ENCODE data around the gene GPR68.
"Not testable (repeated sequence)": the region's sequence is repeated elsewhere in the genome, so short reads cannot be mapped to it uniquely, and the experiment has no call there.

The GPR68 gene

GRCh38 chr14:91246051-91246852 is 1.7 kb upstream of the GPR68 start:
- Histone ChIP-seq H3K4me3 (ENCODE audit: low read length) (no peak overlapping the region), H3K4me1 (ENCODE audit: control insufficient read depth, insufficient read depth, low read length) (peaks cover 28% of the 10 kb centered on the region), H3K9me3 (replicated peaks; ENCODE audit: low read length) (no peaks in the 10 kb centered on the region), H3K9ac (ENCODE audit: low read depth, low read length) (no peak overlapping the region), H3K27me3 (ENCODE audit: control insufficient read depth, insufficient read depth, low read length) (no peaks in the 10 kb centered on the region), H3K36me3 (ENCODE audit: insufficient read depth, low read length) (no peaks in the 10 kb centered on the region), H3K4me2 (ENCODE audit: low read length) (no peak overlapping the region)

- not testable (repeated sequence) for H3K9me3 ChIP-seq (replicated peaks; ENCODE audit: low read length); H3K9ac ChIP-seq (ENCODE audit: low read depth, low read length); H3K36me3 ChIP-seq (ENCODE audit: insufficient read depth, low read length); H3K4me2 ChIP-seq (ENCODE audit: low read length); H3K4me3 ChIP-seq (ENCODE audit: low read length); H3K27me3 ChIP-seq (ENCODE audit: control insufficient read depth, insufficient read depth, low read length)
- peaks cover 28% of the 10 kb centered on the region for H3K4me1 ChIP-seq (ENCODE audit: control insufficient read depth, insufficient read depth, low read length)
These were observed 1.1 kb upstream of the GPR68 start for GRCh38 chr14:91245616-91246015.

- no peak overlapping the region for H3K9ac ChIP-seq (ENCODE audit: low read depth, low read length)
- peak overlapping the region; percentile 77 for H3K4me2 ChIP-seq (ENCODE audit: low read length)
- no peaks in the 10 kb centered on the region for H3K9me3 ChIP-seq (replicated peaks; ENCODE audit: low read length)
- H3K27me3 ChIP-seq (ENCODE audit: control insufficient read depth, insufficient read depth, low read length) = no peaks in the 10 kb centered on the region
- H3K4me1 ChIP-seq (ENCODE audit: control insufficient read depth, insufficient read depth, low read length) = peaks cover 28% of the 10 kb centered on the region
- no peaks in the 10 kb centered on the region for H3K36me3 ChIP-seq (ENCODE audit: insufficient read depth, low read length)
- peak overlapping the region; percentile 56 for H3K4me3 ChIP-seq (ENCODE audit: low read length)
These were observed 525 bp upstream of the GPR68 start for GRCh38 chr14:91245029-91245428.

- H3K36me3 ChIP-seq (ENCODE audit: insufficient read depth, low read length) = no peaks in the 10 kb centered on the region
- no peaks in the 10 kb centered on the region for H3K9me3 ChIP-seq (replicated peaks; ENCODE audit: low read length)
- H3K27me3 ChIP-seq (ENCODE audit: control insufficient read depth, insufficient read depth, low read length) = no peaks in the 10 kb centered on the region
- peak overlapping the region; percentile 77 for H3K4me2 ChIP-seq (ENCODE audit: low read length)
- peaks cover 28% of the 10 kb centered on the region for H3K4me1 ChIP-seq (ENCODE audit: control insufficient read depth, insufficient read depth, low read length)
- H3K9ac ChIP-seq (ENCODE audit: low read depth, low read length) = peak overlapping the region; percentile 61
- peak overlapping the region; percentile 37 for H3K4me3 ChIP-seq (ENCODE audit: low read length)
These were observed 1.4 kb downstream of the GPR68 start for GRCh38 chr14:91243074-91243471.

GRCh38 chr14:91242635-91243034 is 1.9 kb downstream of the GPR68 start:
- Histone ChIP-seq H3K9me3 (replicated peaks; ENCODE audit: low read length) (no peaks in the 10 kb centered on the region), H3K4me1 (ENCODE audit: control insufficient read depth, insufficient read depth, low read length) (peaks cover 28% of the 10 kb centered on the region), H3K9ac (ENCODE audit: low read depth, low read length) (peak overlapping the region; percentile 61), H3K4me2 (ENCODE audit: low read length) (peak overlapping the region; percentile 77), H3K4me3 (ENCODE audit: low read length) (peak overlapping the region; percentile 37), H3K27me3 (ENCODE audit: control insufficient read depth, insufficient read depth, low read length) (no peaks in the 10 kb centered on the region), H3K36me3 (ENCODE audit: insufficient read depth, low read length) (no peaks in the 10 kb centered on the region)

- Histone ChIP-seq H3K36me3 (ENCODE audit: insufficient read depth, low read length) (no peaks in the 10 kb centered on the region), H3K4me2 (ENCODE audit: low read length) (no peak overlapping the region), H3K9me3 (replicated peaks; ENCODE audit: low read length) (no peaks in the 10 kb centered on the region), H3K4me1 (ENCODE audit: control insufficient read depth, insufficient read depth, low read length) (peaks cover 32% of the 10 kb centered on the region), H3K27me3 (ENCODE audit: control insufficient read depth, insufficient read depth, low read length) (no peaks in the 10 kb centered on the region), H3K9ac (ENCODE audit: low read depth, low read length) (no peak overlapping the region), H3K4me3 (ENCODE audit: low read length) (no peak overlapping the region)
These were observed 2.6 kb downstream of the GPR68 start for GRCh38 chr14:91241863-91242262.

- Histone ChIP-seq H3K36me3 (ENCODE audit: insufficient read depth, low read length) (peaks cover 4% of the 10 kb centered on the region), H3K27me3 (ENCODE audit: control insufficient read depth, insufficient read depth, low read length) (no peaks in the 10 kb centered on the region), H3K4me3 (ENCODE audit: low read length) (no peak overlapping the region), H3K9ac (ENCODE audit: low read depth, low read length) (no peak overlapping the region), H3K9me3 (replicated peaks; ENCODE audit: low read length) (no peaks in the 10 kb centered on the region), H3K4me1 (ENCODE audit: control insufficient read depth, insufficient read depth, low read length) (peaks cover 17% of the 10 kb centered on the region), H3K4me2 (ENCODE audit: low read length) (no peak overlapping the region)
These were observed 5.8 kb downstream of the GPR68 start for GRCh38 chr14:91238661-91239060.

- Histone ChIP-seq H3K9me3 (replicated peaks; ENCODE audit: low read length) (no peaks in the 10 kb centered on the region), H3K4me1 (ENCODE audit: control insufficient read depth, insufficient read depth, low read length) (peaks cover 11% of the 10 kb centered on the region), H3K9ac (ENCODE audit: low read depth, low read length) (no peak overlapping the region), H3K27me3 (ENCODE audit: control insufficient read depth, insufficient read depth, low read length) (no peaks in the 10 kb centered on the region), H3K4me3 (ENCODE audit: low read length) (no peak overlapping the region), H3K4me2 (ENCODE audit: low read length) (no peak overlapping the region), H3K36me3 (ENCODE audit: insufficient read depth, low read length) (peaks cover 4% of the 10 kb centered on the region)
These were observed 6.4 kb downstream of the GPR68 start for GRCh38 chr14:91238085-91238484.

GRCh38 chr14:91237219-91237618 is 7.3 kb downstream of the GPR68 start:
- H3K36me3 ChIP-seq (ENCODE audit: insufficient read depth, low read length) = peaks cover 4% of the 10 kb centered on the region
- no peaks in the 10 kb centered on the region for H3K9me3 ChIP-seq (replicated peaks; ENCODE audit: low read length)
- no peaks in the 10 kb centered on the region for H3K27me3 ChIP-seq (ENCODE audit: control insufficient read depth, insufficient read depth, low read length)
- no peak overlapping the region for H3K4me3 ChIP-seq (ENCODE audit: low read length)
- no peak overlapping the region for H3K4me2 ChIP-seq (ENCODE audit: low read length)
- no peak overlapping the region for H3K9ac ChIP-seq (ENCODE audit: low read depth, low read length)
- H3K4me1 ChIP-seq (ENCODE audit: control insufficient read depth, insufficient read depth, low read length) = peaks cover 5% of the 10 kb centered on the region

- no peaks in the 10 kb centered on the region for H3K9me3 ChIP-seq (replicated peaks; ENCODE audit: low read length)
- no peaks in the 10 kb centered on the region for H3K27me3 ChIP-seq (ENCODE audit: control insufficient read depth, insufficient read depth, low read length)
- no peak overlapping the region for H3K4me3 ChIP-seq (ENCODE audit: low read length)
- H3K9ac ChIP-seq (ENCODE audit: low read depth, low read length) = no peak overlapping the region
- H3K36me3 ChIP-seq (ENCODE audit: insufficient read depth, low read length) = peaks cover 4% of the 10 kb centered on the region
- H3K4me1 ChIP-seq (ENCODE audit: control insufficient read depth, insufficient read depth, low read length) = peaks cover 11% of the 10 kb centered on the region
- no peak overlapping the region for H3K4me2 ChIP-seq (ENCODE audit: low read length)
These were observed 8.7 kb downstream of the GPR68 start for GRCh38 chr14:91235841-91236240.

GRCh38 chr14:91234791-91235114 is 9.8 kb downstream of the GPR68 start:
- Histone ChIP-seq H3K9ac (ENCODE audit: low read depth, low read length) (no peak overlapping the region), H3K9me3 (replicated peaks; ENCODE audit: low read length) (no peaks in the 10 kb centered on the region), H3K36me3 (ENCODE audit: insufficient read depth, low read length) (peaks cover 4% of the 10 kb centered on the region), H3K4me2 (ENCODE audit: low read length) (no peak overlapping the region), H3K4me3 (ENCODE audit: low read length) (no peak overlapping the region), H3K27me3 (ENCODE audit: control insufficient read depth, insufficient read depth, low read length) (no peaks in the 10 kb centered on the region), H3K4me1 (ENCODE audit: control insufficient read depth, insufficient read depth, low read length) (peaks cover 22% of the 10 kb centered on the region)

Data from skeletal muscle satellite cell (primary cell).